Thoracic aorta (tissue), 2 donors: ENCODE results near the gene GNLY. TPM values are rescaled to one million over a fixed set of nuclear protein-coding genes. Genes with fewer than 3 reads are reported as not detected.

ENCODE experiments used
- ATAC-seq: fragments of 150-250 bp; one replicate; pipeline ENCODE4 v1.8.0; 2017; ENCODE audit warnings: low read depth; ENCODE audit not compliant: insufficient number of reproducible peaks, low FRiP score
- DNase-seq: peaks from one replicate; pipeline ENCODE4 v3.0.0-alpha.2; 2020; ENCODE audit warnings: low spot score
- H3K27ac ChIP-seq, 2 donors: fragments of 200-600 bp; sonication (generic); 1 replicate in 1 of 2; 2 replicates in 1 of 2; pipeline ENCODE4 v1.5.1; 2016; ENCODE audit warnings: mild to moderate bottlenecking in 2 of 2, moderate library complexity in 2 of 2
- H3K27me3 ChIP-seq: fragments of 200-600 bp; sonication (generic); replicated peaks from 2 replicates; pipeline ENCODE4 v1.6.0; 2016; ENCODE audit warnings: mild to moderate bottlenecking; ENCODE audit not compliant: insufficient read depth
- H3K36me3 ChIP-seq: fragments of 200-600 bp; sonication (generic); one replicate; pipeline ENCODE4 v1.5.1; 2016
- H3K4me1 ChIP-seq, 2 donors: fragments of 200-600 bp; sonication (generic); 1 replicate in 1 of 2; 2 replicates in 1 of 2; pipeline versions ENCODE4 v1.5.1 to v1.6.0; 2016; ENCODE audit warnings: low read depth in 2 of 2, mild to moderate bottlenecking in 1 of 2; ENCODE audit not compliant: control insufficient read depth in 1 of 2
- H3K4me3 ChIP-seq: fragments of 200-600 bp; sonication (generic); 2 replicates; pipeline ENCODE4 v1.5.1; 2016; ENCODE audit warnings: mild to moderate bottlenecking
- H3K9me3 ChIP-seq: fragments of 200-600 bp; sonication (generic); 2 replicates; pipeline ENCODE4 v1.5.1; 2016
- total RNA-seq, 2 donors: library from RNA; depleted of rRNA; stranded (reverse); fragments of >200 nt; gene quantifications; one replicate each; pipeline versions ENCODE4 v1.1.0 to v1.2.3, GENCODE V29; 2016
- TF ChIP-seq, protein P1 (sequence below): fragments of 200-600 bp; sonication (generic); IDR thresholded peaks from one replicate; pipeline ENCODE4 v1.5.1; 2019; ENCODE audit warnings: antibody characterized with exemption

The GNLY gene
- total RNA-seq, result 1 to 10 TPM; 1.5 to 8.5 TPM

DNA sequence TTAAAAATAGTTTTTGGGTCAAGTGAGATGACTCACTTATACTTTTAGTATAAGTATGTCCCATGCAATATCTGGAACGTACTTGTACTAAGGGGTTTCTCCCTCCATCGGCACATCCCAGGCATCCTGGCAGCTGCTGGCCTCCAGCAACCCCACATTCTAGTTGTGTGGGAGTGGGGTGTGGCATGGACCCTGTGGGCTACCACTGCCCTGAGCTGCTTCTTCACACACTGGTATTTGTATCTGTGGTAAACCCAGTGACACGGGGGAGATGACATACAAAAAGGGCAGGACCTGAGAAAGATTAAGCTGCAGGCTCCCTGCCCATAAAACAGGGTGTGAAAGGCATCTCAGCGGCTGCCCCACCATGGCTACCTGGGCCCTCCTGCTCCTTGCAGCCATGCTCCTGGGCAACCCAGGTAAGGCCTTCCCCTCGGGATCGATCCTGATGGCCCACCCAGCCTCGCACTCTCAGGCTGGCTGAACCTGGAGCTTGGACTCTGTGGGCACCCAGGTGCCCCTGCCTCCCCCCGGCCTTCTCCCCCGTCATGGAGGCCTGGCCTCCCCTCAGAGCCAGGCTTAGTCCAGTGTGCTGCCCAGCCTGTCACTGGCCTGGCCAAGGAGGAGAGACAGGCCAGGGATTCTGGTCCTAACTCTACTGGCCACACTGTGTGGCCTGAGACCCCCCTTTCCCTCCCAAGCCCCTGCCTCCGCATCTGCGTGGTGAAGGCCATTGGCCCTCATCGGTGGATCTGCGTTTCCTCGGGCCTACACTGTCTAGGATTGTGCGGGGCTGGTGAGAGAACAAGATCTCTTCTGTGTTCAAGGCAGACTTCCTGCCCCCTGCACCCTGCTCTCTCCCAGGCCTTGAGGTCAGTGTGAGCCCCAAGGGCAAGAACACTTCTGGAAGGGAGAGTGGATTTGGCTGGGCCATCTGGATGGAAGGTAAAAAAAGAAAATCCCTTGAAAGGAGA is at the start of gene GNLY:
GNLY (plus strand) TSS at position 307 of the 974 bp plus-strand sequence; CDS start at position 368, 61 bp downstream.
- H3K27me3 ChIP-seq, result no peaks in the 10 kb centered on the region
- H3K4me1 ChIP-seq, result no peaks in the 10 kb centered on the region
- H3K9me3 ChIP-seq, result no peaks in the 10 kb centered on the region
- H3K27ac ChIP-seq, result no peak within 1 kb of the TSS
- ATAC-seq (no peak), DNase-seq (no peak)
- no peak within 1 kb of the TSS for H3K4me3 ChIP-seq
- TF ChIP-seq, protein P1, sequence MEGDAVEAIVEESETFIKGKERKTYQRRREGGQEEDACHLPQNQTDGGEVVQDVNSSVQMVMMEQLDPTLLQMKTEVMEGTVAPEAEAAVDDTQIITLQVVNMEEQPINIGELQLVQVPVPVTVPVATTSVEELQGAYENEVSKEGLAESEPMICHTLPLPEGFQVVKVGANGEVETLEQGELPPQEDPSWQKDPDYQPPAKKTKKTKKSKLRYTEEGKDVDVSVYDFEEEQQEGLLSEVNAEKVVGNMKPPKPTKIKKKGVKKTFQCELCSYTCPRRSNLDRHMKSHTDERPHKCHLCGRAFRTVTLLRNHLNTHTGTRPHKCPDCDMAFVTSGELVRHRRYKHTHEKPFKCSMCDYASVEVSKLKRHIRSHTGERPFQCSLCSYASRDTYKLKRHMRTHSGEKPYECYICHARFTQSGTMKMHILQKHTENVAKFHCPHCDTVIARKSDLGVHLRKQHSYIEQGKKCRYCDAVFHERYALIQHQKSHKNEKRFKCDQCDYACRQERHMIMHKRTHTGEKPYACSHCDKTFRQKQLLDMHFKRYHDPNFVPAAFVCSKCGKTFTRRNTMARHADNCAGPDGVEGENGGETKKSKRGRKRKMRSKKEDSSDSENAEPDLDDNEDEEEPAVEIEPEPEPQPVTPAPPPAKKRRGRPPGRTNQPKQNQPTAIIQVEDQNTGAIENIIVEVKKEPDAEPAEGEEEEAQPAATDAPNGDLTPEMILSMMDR, result no peak
- no peaks in the 10 kb centered on the region for H3K36me3 ChIP-seq

GRCh38 chr2:85644909-85645308 is 49.2 kb upstream of the GNLY start:
- Histone ChIP-seq H3K4me1 (peaks cover 0 to 5% of the 10 kb centered on the region in 2 donors), H3K27me3 (no peaks in the 10 kb centered on the region), H3K27ac (no peak overlapping the region), H3K36me3 (peaks cover 80% of the 10 kb centered on the region), H3K4me3 (no peak overlapping the region), H3K9me3 (no peaks in the 10 kb centered on the region)
- no peak for DNase-seq
- TF ChIP-seq, protein P1, result no peak
- no peak for ATAC-seq

DNA sequence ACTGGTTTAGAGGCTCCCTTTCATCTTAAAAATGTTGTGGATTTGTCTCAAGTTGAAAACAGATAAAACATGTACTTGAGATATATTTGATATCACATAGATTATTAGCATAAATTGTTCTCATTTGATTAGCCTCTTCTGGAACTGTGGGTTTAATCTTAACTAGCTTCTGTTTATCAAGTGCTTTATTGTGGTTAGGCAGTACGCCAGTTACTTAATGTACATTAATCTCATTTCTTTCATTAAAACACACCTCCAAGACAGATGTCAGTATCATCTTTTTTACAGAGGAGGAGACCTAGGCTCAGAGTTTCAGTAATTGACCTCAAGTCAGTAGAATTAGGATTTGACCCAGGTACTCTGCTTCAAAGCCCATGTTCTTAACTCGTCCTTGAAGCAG is 48.0 kb upstream of the GNLY start:
- TF ChIP-seq, protein P1, result no peak
- Histone ChIP-seq H3K4me3 (no peak overlapping the region), H3K36me3 (peaks cover 81% of the 10 kb centered on the region), H3K27me3 (no peaks in the 10 kb centered on the region), H3K27ac (no peak overlapping the region), H3K4me1 (peaks cover 0 to 5% of the 10 kb centered on the region in 2 donors), H3K9me3 (no peaks in the 10 kb centered on the region)
- DNase-seq (no peak), ATAC-seq (no peak)

DNA sequence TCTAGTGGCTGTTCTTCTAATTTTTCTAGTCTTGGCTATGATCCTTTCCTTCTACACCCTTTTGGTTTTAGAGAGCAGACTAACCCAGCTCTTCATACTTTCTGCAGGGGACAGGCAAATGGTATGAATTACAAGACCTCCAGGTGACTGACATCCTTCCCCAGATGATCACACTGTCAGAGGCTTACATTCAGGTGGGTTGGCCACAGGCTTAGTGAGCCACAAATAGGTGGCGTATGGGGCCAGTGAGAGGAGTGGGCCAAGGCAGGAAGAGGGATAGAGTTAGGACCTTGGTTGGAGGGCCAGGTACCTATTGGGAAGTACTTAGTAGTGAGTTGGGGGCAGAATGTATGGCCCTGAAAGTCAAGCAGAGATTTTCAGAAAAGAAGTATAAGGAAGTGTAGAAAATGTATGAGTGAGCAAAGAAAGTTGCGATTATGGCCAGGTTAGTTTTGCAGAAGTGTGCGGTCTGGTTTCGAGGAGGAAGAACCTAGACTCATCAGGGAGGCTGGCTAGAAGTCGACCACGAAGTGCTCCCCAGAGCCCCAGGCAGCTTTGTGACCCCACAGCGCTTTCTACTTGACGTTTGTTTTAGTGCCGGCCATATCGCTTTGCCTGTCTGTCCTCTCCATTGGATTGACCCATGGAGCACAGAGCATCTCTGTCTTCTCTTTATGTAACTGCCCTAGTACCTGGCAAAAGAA is 46.2 kb upstream of the GNLY start:
- no peaks in the 10 kb centered on the region for H3K9me3 ChIP-seq
- H3K4me3 ChIP-seq, result no peak overlapping the region
- TF ChIP-seq, protein P1, result no peak
- no peak for DNase-seq
- peaks cover 0 to 5% of the 10 kb centered on the region in 2 donors for H3K4me1 ChIP-seq
- no peaks in the 10 kb centered on the region for H3K27me3 ChIP-seq
- no peak for ATAC-seq
- H3K36me3 ChIP-seq, result peaks cover 74% of the 10 kb centered on the region
- H3K27ac ChIP-seq, result peak overlapping the region in 1 of 2 donors; percentile 69

- no peaks in the 10 kb centered on the region for H3K9me3 ChIP-seq
- DNase-seq (no peak), ATAC-seq (no peak)
- peak overlapping the region in 1 of 2 donors; percentile 69 for H3K27ac ChIP-seq
- no peaks in the 10 kb centered on the region for H3K27me3 ChIP-seq
- TF ChIP-seq, protein P1, result peak; percentile 33
- peaks cover 68% of the 10 kb centered on the region for H3K36me3 ChIP-seq
- no peak overlapping the region for H3K4me3 ChIP-seq
- peaks cover 0 to 5% of the 10 kb centered on the region in 2 donors for H3K4me1 ChIP-seq
Observed at GRCh38 chr2:85648619-85649018, 45.5 kb upstream of the GNLY start.
